GM06990 (cell line): Measurements from ENCODE around the gene LCN15.

Source experiments
- DNase-seq: peaks from one replicate; pipeline ENCODE4 v3.0.0-alpha.2; 2011; ENCODE audit not compliant: insufficient read length; ENCODE audit errors: extremely low read depth
- H3K27me3 ChIP-seq: replicated peaks from 2 replicates; pipeline ENCODE4 v1.6.0; 2011; ENCODE audit warnings: low read length; ENCODE audit not compliant: control insufficient read depth, insufficient read depth
- H3K36me3 ChIP-seq: 2 replicates; pipeline ENCODE4 v1.5.1; 2011; ENCODE audit warnings: low read length; ENCODE audit not compliant: control insufficient read depth, insufficient read depth
- H3K4me3 ChIP-seq: replicated peaks from 2 replicates; pipeline ENCODE4 v1.5.1; 2011; ENCODE audit warnings: low read depth, mild to moderate bottlenecking, control low read depth, low read length
- CTCF ChIP-seq: IDR thresholded peaks from 2 replicates; pipeline ENCODE4 v1.5.1; 2011; ENCODE audit warnings: low read length, control low read depth, mild to moderate bottlenecking, inconsistent platforms; ENCODE audit not compliant: insufficient read depth, poor library complexity, severe bottlenecking

LCN15 gene

GRCh38 chr9:136759436-136760325, 4.6 kb downstream of the LCN15 start:
- no peaks in the 10 kb centered on the region for H3K27me3 ChIP-seq
- no peak for TF ChIP-seq CTCF
- H3K4me3 ChIP-seq, result no peak overlapping the region
- no peaks in the 10 kb centered on the region for H3K36me3 ChIP-seq
- DNase-seq, result no peak

GRCh38 chr9:136759001-136759400, 5.3 kb downstream of the LCN15 start:
- no peak for TF ChIP-seq CTCF
- H3K27me3 ChIP-seq, result no peaks in the 10 kb centered on the region
- H3K36me3 ChIP-seq, result no peaks in the 10 kb centered on the region
- no peak overlapping the region for H3K4me3 ChIP-seq
- no peak for DNase-seq

- TF ChIP-seq CTCF, result no peak
- DNase-seq, result no peak
- Histone ChIP-seq H3K4me3 (no peak overlapping the region), H3K27me3 (no peaks in the 10 kb centered on the region), H3K36me3 (no peaks in the 10 kb centered on the region)
Measured at GRCh38 chr9:136757751-136758140, 6.6 kb downstream of the LCN15 start.

GRCh38 chr9:136757328-136757727, 7.0 kb downstream of the LCN15 start:
- DNase-seq, result no peak
- no peaks in the 10 kb centered on the region for H3K36me3 ChIP-seq
- no peak for TF ChIP-seq CTCF

GRCh38 chr9:136756836-136757235, 7.5 kb downstream of the LCN15 start:
- TF ChIP-seq CTCF, result no peak
- H3K36me3 ChIP-seq, result no peaks in the 10 kb centered on the region
- no peak overlapping the region for H3K4me3 ChIP-seq
- H3K27me3 ChIP-seq, result no peaks in the 10 kb centered on the region
- no peak for DNase-seq

More at GRCh38 chr9:136757328-136757727, 7.0 kb downstream of the LCN15 start:
- Histone ChIP-seq H3K4me3 (no peak overlapping the region), H3K27me3 (no peaks in the 10 kb centered on the region)
